ENCODE results near the gene ATP6V0B. TPM values are rescaled to one million over a fixed set of nuclear protein-coding genes. Genes with fewer than 3 reads are reported as not detected.

The ATP6V0B gene
- total RNA-seq, 1 donor = 104 TPM

DNA sequence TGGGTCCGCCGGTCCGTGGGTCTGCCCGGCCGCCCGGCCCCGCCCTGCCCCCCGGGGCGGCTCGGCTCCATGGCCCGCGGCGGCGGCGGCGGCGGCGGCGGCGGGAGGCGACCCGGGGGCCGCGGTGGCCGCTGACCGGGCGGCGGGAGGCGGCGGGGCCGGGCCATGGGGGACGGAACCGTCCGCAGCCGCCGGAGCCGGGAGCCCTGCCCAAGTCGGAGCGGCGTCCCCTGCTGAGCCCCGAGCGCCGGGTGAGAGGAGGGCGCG lies 4.4 kb downstream of the ATP6V0B start:
- peak overlapping the region; percentile 67 for H3K4me3 ChIP-seq (ENCODE audit: low read depth, low read length)
- no peak for DNase-seq (ENCODE audit: low read depth)
- TF ChIP-seq, protein P1, sequence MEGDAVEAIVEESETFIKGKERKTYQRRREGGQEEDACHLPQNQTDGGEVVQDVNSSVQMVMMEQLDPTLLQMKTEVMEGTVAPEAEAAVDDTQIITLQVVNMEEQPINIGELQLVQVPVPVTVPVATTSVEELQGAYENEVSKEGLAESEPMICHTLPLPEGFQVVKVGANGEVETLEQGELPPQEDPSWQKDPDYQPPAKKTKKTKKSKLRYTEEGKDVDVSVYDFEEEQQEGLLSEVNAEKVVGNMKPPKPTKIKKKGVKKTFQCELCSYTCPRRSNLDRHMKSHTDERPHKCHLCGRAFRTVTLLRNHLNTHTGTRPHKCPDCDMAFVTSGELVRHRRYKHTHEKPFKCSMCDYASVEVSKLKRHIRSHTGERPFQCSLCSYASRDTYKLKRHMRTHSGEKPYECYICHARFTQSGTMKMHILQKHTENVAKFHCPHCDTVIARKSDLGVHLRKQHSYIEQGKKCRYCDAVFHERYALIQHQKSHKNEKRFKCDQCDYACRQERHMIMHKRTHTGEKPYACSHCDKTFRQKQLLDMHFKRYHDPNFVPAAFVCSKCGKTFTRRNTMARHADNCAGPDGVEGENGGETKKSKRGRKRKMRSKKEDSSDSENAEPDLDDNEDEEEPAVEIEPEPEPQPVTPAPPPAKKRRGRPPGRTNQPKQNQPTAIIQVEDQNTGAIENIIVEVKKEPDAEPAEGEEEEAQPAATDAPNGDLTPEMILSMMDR (IDR thresholded peaks at IDR 0.05; ENCODE audit: insufficient read depth, low read depth, low read length) = no peak

DNA sequence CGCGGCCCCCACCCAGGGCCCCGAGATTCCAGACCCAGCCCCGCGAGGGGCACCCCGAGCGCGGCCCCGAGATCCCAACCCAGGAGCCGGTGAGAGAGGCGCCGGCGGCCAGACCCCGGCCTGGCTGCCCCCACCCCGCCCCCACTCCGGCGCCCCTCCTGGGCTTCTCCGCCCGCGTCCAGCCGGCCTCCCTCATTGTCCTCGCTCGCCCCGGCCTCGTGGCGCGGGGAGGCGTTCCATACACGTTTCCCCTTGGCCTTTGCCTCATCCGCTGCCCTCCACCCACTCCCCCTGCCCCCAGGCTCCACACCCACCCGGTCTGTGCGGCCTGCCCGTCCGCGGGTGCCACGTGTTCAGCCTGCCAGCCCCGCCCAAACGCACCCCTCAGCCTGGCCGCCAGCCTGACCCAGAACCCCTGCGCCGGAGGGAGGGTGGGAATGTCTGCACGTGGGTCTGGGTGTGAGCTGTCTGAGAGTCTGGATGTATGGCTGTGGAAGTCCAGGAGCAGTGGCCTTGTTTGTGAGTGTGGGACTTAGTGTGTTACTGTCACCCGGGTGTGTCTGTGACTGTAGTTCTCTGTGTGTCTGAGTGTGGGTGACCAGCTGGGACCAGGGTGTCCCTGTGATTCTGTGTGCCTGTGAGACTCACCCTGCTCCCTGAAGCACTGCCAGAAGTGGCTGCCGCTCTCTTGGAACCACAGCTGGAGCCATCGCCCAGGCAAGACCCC lies 4.9 kb downstream of the ATP6V0B start:
- DNase-seq (ENCODE audit: low read depth) = peak; percentile 70
- peak overlapping the region; percentile 67 for H3K4me3 ChIP-seq (ENCODE audit: low read depth, low read length)
- TF ChIP-seq, protein P1 (IDR thresholded peaks at IDR 0.05; ENCODE audit: insufficient read depth, low read depth, low read length) = no peak

DNA sequence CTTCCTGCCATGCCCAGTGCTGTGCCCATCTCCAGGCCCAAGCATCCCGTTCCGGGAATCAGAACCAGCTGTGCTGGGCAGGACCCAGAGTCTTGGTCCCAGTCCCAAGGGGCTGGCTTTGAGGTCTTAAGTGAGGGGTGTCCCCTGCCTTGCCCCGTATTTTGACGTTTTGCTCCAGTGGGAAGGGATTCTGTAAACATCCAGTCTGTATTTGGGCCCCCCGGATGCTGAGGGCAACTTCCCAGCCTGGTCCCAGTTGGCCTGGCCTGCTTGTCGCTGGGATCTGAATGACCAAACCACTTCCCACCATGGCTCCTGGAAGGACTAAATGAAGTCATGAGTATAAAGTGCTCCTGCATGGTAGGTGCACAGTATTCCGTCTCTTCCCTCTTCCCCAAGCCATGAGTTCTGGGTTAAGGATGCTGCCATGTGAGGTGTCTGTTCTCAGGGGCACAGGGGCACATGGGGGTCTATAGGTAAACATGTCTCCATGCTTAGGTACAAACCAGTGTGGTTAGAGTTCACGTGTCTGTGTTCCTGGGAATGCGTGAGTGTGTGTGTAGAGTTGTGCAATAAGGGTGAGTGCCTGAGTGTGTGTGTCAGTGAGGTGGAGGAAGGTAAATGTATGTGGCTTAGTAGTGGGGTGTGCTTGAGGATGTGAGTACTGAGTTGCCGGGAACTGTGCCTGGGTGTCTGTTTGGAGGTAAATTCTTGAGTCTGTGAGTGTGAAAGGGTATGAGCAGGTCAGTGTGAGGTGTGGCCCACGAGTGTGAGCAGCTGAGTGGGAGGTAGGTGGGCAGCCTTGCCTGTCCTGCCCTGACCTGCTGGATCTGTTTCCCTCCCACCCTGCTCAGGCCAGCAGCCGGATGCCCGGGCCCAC lies 5.7 kb downstream of the ATP6V0B start:
- TF ChIP-seq, protein P1 (IDR thresholded peaks at IDR 0.05; ENCODE audit: insufficient read depth, low read depth, low read length) = no peak
- H3K4me3 ChIP-seq (ENCODE audit: low read depth, low read length) = peak overlapping the region; percentile 67
- no peak for DNase-seq (ENCODE audit: low read depth)

DNA sequence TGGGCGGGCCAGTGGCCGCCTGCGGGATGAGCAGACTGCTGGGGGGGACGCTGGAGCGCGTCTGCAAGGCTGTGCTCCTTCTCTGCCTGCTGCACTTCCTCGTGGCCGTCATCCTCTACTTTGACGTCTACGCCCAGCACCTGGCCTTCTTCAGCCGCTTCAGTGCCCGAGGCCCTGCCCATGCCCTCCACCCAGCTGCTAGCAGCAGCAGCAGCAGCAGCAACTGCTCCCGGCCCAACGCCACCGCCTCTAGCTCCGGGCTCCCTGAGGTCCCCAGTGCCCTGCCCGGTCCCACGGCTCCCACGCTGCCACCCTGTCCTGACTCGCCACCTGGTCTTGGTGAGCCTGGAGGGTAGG lies 6.4 kb downstream of the ATP6V0B start:
- TF ChIP-seq, protein P1 (IDR thresholded peaks at IDR 0.05; ENCODE audit: insufficient read depth, low read depth, low read length) = no peak
- H3K4me3 ChIP-seq (ENCODE audit: low read depth, low read length) = no peak overlapping the region
- DNase-seq (ENCODE audit: low read depth) = no peak

DNA sequence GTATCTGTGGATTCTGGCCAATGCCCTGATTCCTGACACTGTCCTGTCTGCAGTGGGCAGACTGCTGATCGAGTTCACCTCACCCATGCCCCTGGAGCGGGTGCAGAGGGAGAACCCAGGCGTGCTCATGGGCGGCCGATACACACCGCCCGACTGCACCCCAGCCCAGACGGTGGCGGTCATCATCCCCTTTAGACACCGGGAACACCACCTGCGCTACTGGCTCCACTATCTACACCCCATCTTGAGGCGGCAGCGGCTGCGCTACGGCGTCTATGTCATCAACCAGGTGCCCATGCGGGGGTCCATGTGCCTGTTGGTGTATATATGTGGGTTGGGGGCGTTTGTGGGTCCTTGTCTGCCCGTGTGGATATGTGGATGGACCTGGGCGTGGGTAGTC lies 6.9 kb downstream of the ATP6V0B start:
- DNase-seq (ENCODE audit: low read depth) = no peak
- H3K4me3 ChIP-seq (ENCODE audit: low read depth, low read length) = no peak overlapping the region
- TF ChIP-seq, protein P1 (IDR thresholded peaks at IDR 0.05; ENCODE audit: insufficient read depth, low read depth, low read length) = no peak

DNA sequence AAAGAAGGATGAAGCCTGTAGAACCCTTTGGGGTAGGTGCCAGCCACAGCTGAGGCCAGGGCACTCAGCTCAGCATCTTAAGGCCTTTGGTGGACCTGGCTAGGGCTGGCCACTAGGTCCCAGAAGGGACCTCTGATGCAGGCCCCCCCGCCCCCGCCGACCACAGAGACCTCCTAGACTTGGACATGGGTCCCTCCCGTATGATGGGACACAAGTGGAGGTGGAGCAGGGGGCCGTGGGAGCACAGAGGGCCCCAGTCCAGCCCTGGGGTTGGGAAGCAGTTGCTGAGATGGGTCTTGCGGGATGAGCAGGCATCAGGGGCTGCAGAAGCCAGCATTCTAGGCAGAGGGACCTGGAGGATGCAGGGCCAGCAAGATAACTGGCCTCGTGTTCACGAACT lies 7.5 kb downstream of the ATP6V0B start:
- TF ChIP-seq, protein P1 (IDR thresholded peaks at IDR 0.05; ENCODE audit: insufficient read depth, low read depth, low read length) = no peak
- no peak for DNase-seq (ENCODE audit: low read depth)

More for the DNA sequence above, 7.5 kb downstream of the ATP6V0B start:
- H3K4me3 ChIP-seq (ENCODE audit: low read depth, low read length) = no peak overlapping the region
